Measurements from ENCODE around the gene ANO6.
"Not testable (repeated sequence)": the region's sequence is repeated elsewhere in the genome, so short reads cannot be mapped to it uniquely, and the experiment has no call there.

ANO6 gene

DNA sequence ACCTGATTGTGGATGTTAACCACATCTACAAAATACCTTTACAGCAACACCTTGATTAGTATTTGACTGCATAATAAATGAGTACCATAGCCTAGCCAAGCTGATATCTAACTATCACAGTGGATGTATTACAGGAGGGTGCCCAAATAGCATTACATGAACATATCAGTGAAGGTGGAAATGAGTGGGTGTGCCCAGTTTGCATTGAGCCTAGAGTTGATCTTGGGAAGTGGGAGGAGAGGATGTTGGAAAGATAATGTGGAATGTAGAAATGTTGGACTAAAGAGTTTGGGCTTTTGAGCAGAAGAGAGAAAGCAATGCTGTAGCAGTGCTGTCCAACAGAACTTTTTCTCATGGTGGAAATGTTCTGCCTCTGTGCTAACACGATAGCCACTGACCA is 98.9 kb downstream of the ANO6 start:
- Histone ChIP-seq H3K9ac (ENCODE audit: low read length in 5 of 5) (no peak overlapping the region), H3K36me3 (ENCODE audit: control insufficient read depth in 5 of 5, insufficient read depth in 5 of 5, low read length in 5 of 5) (peaks cover 10 to 23% (median 20%) of the 10 kb centered on the region in 5 donors), H3K27ac (ENCODE audit: low read depth, low read length) (no peak overlapping the region), H3K27me3 (ENCODE audit: control insufficient read depth in 5 of 5, insufficient read depth in 4 of 5, low read length in 5 of 5) (no peaks in the 10 kb centered on the region), H3K4me3 (ENCODE audit: low read depth in 1 of 5, low read length in 5 of 5) (no peak overlapping the region), H3K9me3 (ENCODE audit: control insufficient read depth in 5 of 5, low read length in 5 of 5) (no peaks in the 10 kb centered on the region), H3K4me1 (ENCODE audit: control insufficient read depth in 5 of 5, insufficient read depth in 5 of 5, low read length in 5 of 5) (peaks cover 0 to 19% (median 13%) of the 10 kb centered on the region in 5 donors)

DNA sequence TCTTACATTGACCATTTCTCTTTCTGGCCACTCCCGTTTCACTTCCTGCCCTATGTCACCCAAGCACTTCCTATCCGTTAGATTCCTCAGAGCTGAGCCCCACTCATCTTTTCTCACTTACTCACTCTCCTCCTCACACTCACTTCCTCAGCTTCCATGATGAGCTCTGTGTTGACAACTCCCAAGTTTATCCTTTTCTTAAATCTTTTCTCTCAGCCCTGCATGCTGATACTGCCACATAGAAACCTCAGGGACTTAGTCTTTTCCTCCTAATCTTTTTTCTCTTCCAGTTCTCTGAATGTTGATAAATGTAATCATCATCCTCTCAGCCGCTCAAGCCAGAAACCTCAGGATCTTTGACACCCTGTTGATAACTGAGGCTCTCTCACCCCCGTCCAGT is 99.6 kb downstream of the ANO6 start:
- no peaks in the 10 kb centered on the region for H3K27me3 ChIP-seq (ENCODE audit: control insufficient read depth in 5 of 5, insufficient read depth in 4 of 5, low read length in 5 of 5)
- peaks cover 0 to 12% (median 6%) of the 10 kb centered on the region in 5 donors for H3K4me1 ChIP-seq (ENCODE audit: control insufficient read depth in 5 of 5, insufficient read depth in 5 of 5, low read length in 5 of 5)
- H3K9ac ChIP-seq (ENCODE audit: low read length in 5 of 5), result no peak overlapping the region
- no peaks in the 10 kb centered on the region for H3K9me3 ChIP-seq (ENCODE audit: control insufficient read depth in 5 of 5, low read length in 5 of 5)
- H3K4me3 ChIP-seq (ENCODE audit: low read depth in 1 of 5, low read length in 5 of 5), result no peak overlapping the region
- peaks cover 10 to 23% (median 20%) of the 10 kb centered on the region in 5 donors for H3K36me3 ChIP-seq (ENCODE audit: control insufficient read depth in 5 of 5, insufficient read depth in 5 of 5, low read length in 5 of 5)
- no peak overlapping the region for H3K27ac ChIP-seq (ENCODE audit: low read depth, low read length)

DNA sequence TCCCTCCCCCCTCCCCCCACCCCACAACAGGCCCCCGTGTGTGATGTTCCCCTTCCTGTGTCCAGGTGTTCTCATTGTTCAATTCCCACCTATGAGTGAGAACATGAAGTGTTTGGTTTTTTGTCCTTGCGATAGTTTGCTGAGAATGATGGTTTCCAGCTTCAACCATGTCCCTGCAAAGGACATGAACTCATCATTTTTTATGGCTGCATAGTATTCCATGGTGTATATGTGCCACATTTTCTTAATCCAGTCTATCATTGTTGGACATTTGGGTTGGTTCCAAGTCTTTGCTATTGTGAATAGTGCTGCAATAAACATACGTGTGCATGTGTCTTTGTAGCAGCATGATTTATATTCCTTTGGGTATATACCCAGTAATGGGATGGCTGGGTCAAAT is 101.4 kb downstream of the ANO6 start:
- not testable (repeated sequence) for H3K4me3 ChIP-seq (ENCODE audit: low read depth in 1 of 5, low read length in 5 of 5); H3K9ac ChIP-seq (ENCODE audit: low read length in 5 of 5); H3K4me1 ChIP-seq (ENCODE audit: control insufficient read depth in 5 of 5, insufficient read depth in 5 of 5, low read length in 5 of 5); H3K27me3 ChIP-seq (ENCODE audit: control insufficient read depth in 5 of 5, insufficient read depth in 4 of 5, low read length in 5 of 5); H3K27ac ChIP-seq (ENCODE audit: low read depth, low read length); H3K9me3 ChIP-seq (ENCODE audit: control insufficient read depth in 5 of 5, low read length in 5 of 5)
- peaks cover 10 to 23% (median 20%) of the 10 kb centered on the region in 5 donors for H3K36me3 ChIP-seq (ENCODE audit: control insufficient read depth in 5 of 5, insufficient read depth in 5 of 5, low read length in 5 of 5)

DNA sequence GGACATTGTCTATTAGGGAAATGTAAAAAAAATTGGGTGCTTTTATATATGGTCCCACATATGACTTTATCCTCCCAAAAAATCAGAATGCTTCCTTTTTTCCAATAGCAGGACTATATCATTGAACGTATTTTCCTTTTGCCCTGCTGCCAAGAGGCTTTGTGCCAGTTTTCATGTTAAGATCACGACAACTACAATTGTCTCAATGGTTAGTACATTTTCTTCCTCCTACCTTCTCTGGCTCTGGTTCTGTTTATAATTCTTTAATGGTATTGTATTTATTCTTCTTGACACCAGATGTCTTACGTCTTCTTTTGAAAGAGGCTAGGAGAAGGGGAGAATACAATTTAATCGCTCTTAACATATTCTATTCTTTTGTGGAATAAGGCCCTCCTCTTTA is 106.9 kb downstream of the ANO6 start:
- no peaks in the 10 kb centered on the region for H3K9me3 ChIP-seq (ENCODE audit: control insufficient read depth in 5 of 5, low read length in 5 of 5)
- H3K4me1 ChIP-seq (ENCODE audit: control insufficient read depth in 5 of 5, insufficient read depth in 5 of 5, low read length in 5 of 5), result peaks cover 0 to 17% (median 10%) of the 10 kb centered on the region in 5 donors
- H3K27ac ChIP-seq (ENCODE audit: low read depth, low read length), result no peak overlapping the region
- no peak overlapping the region for H3K4me3 ChIP-seq (ENCODE audit: low read depth in 1 of 5, low read length in 5 of 5)
- H3K27me3 ChIP-seq (ENCODE audit: control insufficient read depth in 5 of 5, insufficient read depth in 4 of 5, low read length in 5 of 5), result no peaks in the 10 kb centered on the region
- H3K9ac ChIP-seq (ENCODE audit: low read length in 5 of 5), result no peak overlapping the region
- H3K36me3 ChIP-seq (ENCODE audit: control insufficient read depth in 5 of 5, insufficient read depth in 5 of 5, low read length in 5 of 5), result peaks cover 0 to 2% (median 0%) of the 10 kb centered on the region in 5 donors

DNA sequence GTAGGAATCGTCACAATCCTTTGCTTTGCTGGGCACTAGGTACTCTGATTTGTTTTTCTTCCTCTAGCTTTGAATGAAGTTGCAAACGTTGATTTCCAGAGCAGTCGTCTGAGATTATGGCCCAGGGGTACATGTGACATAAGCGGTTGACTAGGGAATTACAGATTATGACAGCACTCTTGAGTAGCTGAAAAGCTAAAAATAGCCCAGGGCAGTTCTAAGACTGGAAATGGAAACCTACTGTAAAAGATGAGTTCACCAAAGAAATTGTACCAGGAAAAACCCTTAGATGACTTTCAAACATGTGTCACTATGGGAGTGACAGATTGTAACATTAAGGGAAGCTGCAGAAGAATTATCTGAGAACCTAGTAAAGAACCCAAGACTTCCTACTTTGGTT is 108.5 kb downstream of the ANO6 start:
- H3K27ac ChIP-seq (ENCODE audit: low read depth, low read length), result peak overlapping the region; percentile 28
- H3K27me3 ChIP-seq (ENCODE audit: control insufficient read depth in 5 of 5, insufficient read depth in 4 of 5, low read length in 5 of 5), result no peaks in the 10 kb centered on the region
- H3K4me3 ChIP-seq (ENCODE audit: low read depth in 1 of 5, low read length in 5 of 5), result no peak overlapping the region
- no peaks in the 10 kb centered on the region for H3K9me3 ChIP-seq (ENCODE audit: control insufficient read depth in 5 of 5, low read length in 5 of 5)
- H3K9ac ChIP-seq (ENCODE audit: low read length in 5 of 5), result no peak overlapping the region
- H3K36me3 ChIP-seq (ENCODE audit: control insufficient read depth in 5 of 5, insufficient read depth in 5 of 5, low read length in 5 of 5), result peaks cover 0 to 2% (median 0%) of the 10 kb centered on the region in 5 donors
- peaks cover 0 to 29% (median 17%) of the 10 kb centered on the region in 5 donors for H3K4me1 ChIP-seq (ENCODE audit: control insufficient read depth in 5 of 5, insufficient read depth in 5 of 5, low read length in 5 of 5)

DNA sequence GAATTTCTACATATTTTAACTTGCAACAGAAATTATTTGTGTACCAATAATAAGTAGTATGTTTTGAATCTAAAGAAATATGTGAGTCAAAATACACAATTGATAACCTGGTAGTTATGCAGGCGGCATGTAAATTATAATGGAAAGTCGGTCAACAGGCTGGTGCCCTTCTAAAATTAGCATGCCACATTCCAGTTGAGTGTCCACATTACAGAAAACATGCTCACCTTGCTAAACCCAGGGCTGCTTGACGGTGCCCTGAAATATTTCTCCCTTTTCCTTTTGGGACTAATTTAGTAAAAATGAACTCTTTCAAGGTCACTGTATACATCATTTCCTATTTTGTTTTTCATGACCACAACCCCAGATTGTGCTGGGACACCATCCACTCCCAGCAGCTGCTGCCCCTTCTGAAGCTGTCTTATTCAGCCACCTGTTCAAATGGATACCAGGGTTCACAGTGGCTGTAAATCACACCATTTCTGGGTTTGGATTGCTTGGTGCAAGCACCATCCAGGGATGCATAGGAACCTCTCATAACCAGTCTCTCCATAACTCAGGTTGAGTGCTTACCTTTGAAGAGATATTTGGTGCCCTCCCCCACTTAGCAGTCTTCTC is 110.6 kb downstream of the ANO6 start:
- H3K36me3 ChIP-seq (ENCODE audit: control insufficient read depth in 5 of 5, insufficient read depth in 5 of 5, low read length in 5 of 5), result peaks cover 0 to 2% (median 0%) of the 10 kb centered on the region in 5 donors
- peaks cover 0 to 29% (median 24%) of the 10 kb centered on the region in 5 donors for H3K4me1 ChIP-seq (ENCODE audit: control insufficient read depth in 5 of 5, insufficient read depth in 5 of 5, low read length in 5 of 5)
- H3K27me3 ChIP-seq (ENCODE audit: control insufficient read depth in 5 of 5, insufficient read depth in 4 of 5, low read length in 5 of 5), result no peaks in the 10 kb centered on the region
- H3K4me3 ChIP-seq (ENCODE audit: low read depth in 1 of 5, low read length in 5 of 5), result no peak overlapping the region
- H3K27ac ChIP-seq (ENCODE audit: low read depth, low read length), result no peak overlapping the region
- H3K9ac ChIP-seq (ENCODE audit: low read length in 5 of 5), result no peak overlapping the region
- H3K9me3 ChIP-seq (ENCODE audit: control insufficient read depth in 5 of 5, low read length in 5 of 5), result no peaks in the 10 kb centered on the region

DNA sequence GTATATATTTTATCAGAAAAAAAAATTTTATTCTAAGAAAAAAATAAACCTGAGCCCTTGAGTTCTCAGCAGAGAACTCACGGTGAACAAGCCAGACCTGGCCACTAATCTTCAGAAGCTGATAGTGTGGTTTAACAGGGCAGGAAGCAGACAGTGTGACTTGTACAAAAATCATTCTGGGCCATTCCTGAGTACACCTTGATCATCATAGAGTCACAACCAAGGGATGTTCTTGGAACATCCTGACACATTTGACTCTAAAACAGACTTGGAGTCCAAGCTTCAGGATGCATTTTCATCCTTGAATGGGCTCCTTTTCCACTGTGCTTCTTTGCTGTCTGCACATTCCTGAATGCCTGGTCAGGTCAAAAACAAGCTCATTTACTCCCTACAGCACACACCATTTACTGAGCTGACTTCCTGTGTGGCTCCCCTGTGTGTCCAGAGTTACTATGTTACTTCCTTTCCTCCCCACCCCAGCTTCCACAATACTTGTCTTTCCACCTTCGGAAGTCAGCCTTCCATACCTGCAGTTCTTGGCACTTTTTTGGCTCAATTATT is 112.0 kb downstream of the ANO6 start:
- H3K4me1 ChIP-seq (ENCODE audit: control insufficient read depth in 5 of 5, insufficient read depth in 5 of 5, low read length in 5 of 5), result peaks cover 0 to 22% (median 21%) of the 10 kb centered on the region in 5 donors
- H3K27ac ChIP-seq (ENCODE audit: low read depth, low read length), result no peak overlapping the region
- no peaks in the 10 kb centered on the region for H3K9me3 ChIP-seq (ENCODE audit: control insufficient read depth in 5 of 5, low read length in 5 of 5)
- no peak overlapping the region for H3K4me3 ChIP-seq (ENCODE audit: low read depth in 1 of 5, low read length in 5 of 5)
- no peaks in the 10 kb centered on the region for H3K27me3 ChIP-seq (ENCODE audit: control insufficient read depth in 5 of 5, insufficient read depth in 4 of 5, low read length in 5 of 5)
- peaks cover 6 to 13% (median 10%) of the 10 kb centered on the region in 5 donors for H3K36me3 ChIP-seq (ENCODE audit: control insufficient read depth in 5 of 5, insufficient read depth in 5 of 5, low read length in 5 of 5)
- H3K9ac ChIP-seq (ENCODE audit: low read length in 5 of 5), result no peak overlapping the region

DNA sequence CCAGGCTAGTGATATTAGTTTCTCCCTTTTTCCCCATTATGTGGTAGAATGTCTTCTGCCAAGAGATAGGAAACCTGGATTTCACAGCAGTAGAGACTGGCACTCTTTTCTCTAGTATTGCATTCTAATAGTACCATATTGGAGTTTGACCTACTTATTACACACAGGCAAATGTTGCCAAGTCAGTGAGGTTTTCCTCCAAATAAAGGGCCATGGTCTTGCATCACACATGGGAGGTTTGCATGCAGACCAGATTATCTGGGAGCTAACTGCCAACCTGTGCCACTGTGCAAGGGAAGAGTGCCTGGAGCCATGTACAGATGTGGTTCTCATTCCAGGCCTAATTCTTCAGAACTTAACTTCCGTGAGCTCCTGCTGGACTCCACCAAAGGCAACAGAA is 113.3 kb downstream of the ANO6 start:
- H3K9ac ChIP-seq (ENCODE audit: low read length in 5 of 5), result no peak overlapping the region
- H3K4me1 ChIP-seq (ENCODE audit: control insufficient read depth in 5 of 5, insufficient read depth in 5 of 5, low read length in 5 of 5), result peaks cover 0 to 21% (median 16%) of the 10 kb centered on the region in 5 donors
- H3K9me3 ChIP-seq (ENCODE audit: control insufficient read depth in 5 of 5, low read length in 5 of 5), result no peaks in the 10 kb centered on the region
- H3K4me3 ChIP-seq (ENCODE audit: low read depth in 1 of 5, low read length in 5 of 5), result no peak overlapping the region
- peak overlapping the region; percentile 59 for H3K27ac ChIP-seq (ENCODE audit: low read depth, low read length)
- peaks cover 6 to 23% (median 8%) of the 10 kb centered on the region in 5 donors for H3K36me3 ChIP-seq (ENCODE audit: control insufficient read depth in 5 of 5, insufficient read depth in 5 of 5, low read length in 5 of 5)
- H3K27me3 ChIP-seq (ENCODE audit: control insufficient read depth in 5 of 5, insufficient read depth in 4 of 5, low read length in 5 of 5), result no peaks in the 10 kb centered on the region

DNA sequence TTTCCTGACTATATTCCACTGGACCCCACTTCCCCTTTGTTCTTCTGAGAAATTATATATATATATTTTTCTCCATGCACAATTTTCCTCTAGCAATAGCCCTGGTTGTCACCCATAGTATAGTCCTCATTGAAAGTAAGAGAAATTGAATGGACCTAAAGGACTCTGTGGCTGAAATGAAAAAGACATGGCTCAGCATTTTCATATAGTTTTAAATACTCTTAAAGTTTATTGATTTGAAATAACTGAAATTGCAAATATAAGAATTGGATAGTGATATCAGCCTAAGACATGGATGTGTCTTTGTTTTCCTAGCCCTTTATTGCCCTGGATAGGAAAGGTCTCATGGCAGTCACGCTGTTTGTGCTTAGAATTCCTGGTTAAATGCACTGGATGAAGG is 113.8 kb downstream of the ANO6 start:
- H3K4me1 ChIP-seq (ENCODE audit: control insufficient read depth in 5 of 5, insufficient read depth in 5 of 5, low read length in 5 of 5), result peaks cover 0 to 16% (median 14%) of the 10 kb centered on the region in 5 donors

DNA sequence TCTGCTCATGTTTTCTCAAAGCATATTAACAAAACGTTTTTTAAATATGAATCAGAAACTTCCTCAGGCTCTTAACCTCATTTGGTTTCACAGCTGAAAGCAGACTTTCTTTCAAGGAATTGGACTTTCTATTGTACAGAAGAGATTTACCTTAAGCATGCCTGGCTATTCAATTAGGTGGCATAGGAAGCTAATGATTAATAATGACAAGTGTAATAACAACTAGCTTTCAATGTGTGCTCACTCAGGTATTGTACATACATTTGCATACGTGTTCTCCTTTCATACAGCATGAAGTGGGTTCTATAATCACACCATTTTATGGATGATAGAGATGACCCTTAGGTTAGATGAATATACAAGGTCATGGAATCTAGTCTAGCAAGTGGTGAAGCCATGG is 115.7 kb downstream of the ANO6 start:
- peaks cover 6 to 25% (median 12%) of the 10 kb centered on the region in 5 donors for H3K36me3 ChIP-seq (ENCODE audit: control insufficient read depth in 5 of 5, insufficient read depth in 5 of 5, low read length in 5 of 5)
- no peak overlapping the region for H3K9ac ChIP-seq (ENCODE audit: low read length in 5 of 5)
- H3K27ac ChIP-seq (ENCODE audit: low read depth, low read length), result no peak overlapping the region
- H3K4me1 ChIP-seq (ENCODE audit: control insufficient read depth in 5 of 5, insufficient read depth in 5 of 5, low read length in 5 of 5), result peaks cover 0 to 16% (median 13%) of the 10 kb centered on the region in 5 donors
- no peaks in the 10 kb centered on the region for H3K27me3 ChIP-seq (ENCODE audit: control insufficient read depth in 5 of 5, insufficient read depth in 4 of 5, low read length in 5 of 5)
- H3K4me3 ChIP-seq (ENCODE audit: low read depth in 1 of 5, low read length in 5 of 5), result no peak overlapping the region
- no peaks in the 10 kb centered on the region for H3K9me3 ChIP-seq (ENCODE audit: control insufficient read depth in 5 of 5, low read length in 5 of 5)

More for the DNA sequence above, 113.8 kb downstream of the ANO6 start:
- Histone ChIP-seq H3K9ac (ENCODE audit: low read length in 5 of 5) (no peak overlapping the region), H3K27me3 (ENCODE audit: control insufficient read depth in 5 of 5, insufficient read depth in 4 of 5, low read length in 5 of 5) (no peaks in the 10 kb centered on the region), H3K9me3 (ENCODE audit: control insufficient read depth in 5 of 5, low read length in 5 of 5) (no peaks in the 10 kb centered on the region), H3K27ac (ENCODE audit: low read depth, low read length) (peak overlapping the region; percentile 59), H3K4me3 (ENCODE audit: low read depth in 1 of 5, low read length in 5 of 5) (no peak overlapping the region), H3K36me3 (ENCODE audit: control insufficient read depth in 5 of 5, insufficient read depth in 5 of 5, low read length in 5 of 5) (peaks cover 6 to 25% (median 9%) of the 10 kb centered on the region in 5 donors)

All from subcutaneous abdominal adipose tissue (tissue), 5 donors.